ENCODE data around the gene ZFP62. TPM values are rescaled to one million over a fixed set of nuclear protein-coding genes. Genes with fewer than 3 reads are reported as not detected.
A peak's percentile ranks its signal among the peaks of the same experiment; 100 is the strongest.

ZFP62 gene
- total RNA-seq, 4 donors from 2014 or later: 19.1 to 34.9 (median 21.4) TPM

GRCh38 chr5:180810959-180811622 lies 50.0 kb downstream of the ZFP62 start:
- H3K4me3 ChIP-seq: peak overlapping the region; percentile 53 to 65
- H3K9me3 ChIP-seq: no peaks in the 10 kb centered on the region
- no peaks in the 10 kb centered on the region for H3K27me3 ChIP-seq
- H3K27ac ChIP-seq: peak overlapping the region; percentile 94 to 99 (median 96)
- no peak for ATAC-seq
- WGBS, 2 donors (ENCODE audit: low coverage in 1 of 2): 19 to 24% methylated on average over 7 to 10 of the region's 30 CpGs
- no peak for TF ChIP-seq POLR2A (IDR thresholded peaks at IDR 0.05)
- TF ChIP-seq POLR2AphosphoS5 (IDR thresholded peaks at IDR 0.05): no peak
- TF ChIP-seq CTCF (IDR thresholded peaks at IDR 0.05): no peak
- TF ChIP-seq EP300 (IDR thresholded peaks at IDR 0.05): no peak
- peaks cover 5 to 49% (median 40%) of the 10 kb centered on the region in 3 donors for H3K4me1 ChIP-seq
- H3K36me3 ChIP-seq: no peaks in the 10 kb centered on the region

GRCh38 chr5:180810210-180810958 lies 50.7 kb downstream of the ZFP62 start:
- 0% methylated on average over 5 to 7 of the region's 66 CpGs for WGBS, 2 donors (ENCODE audit: low coverage in 1 of 2)
- TF ChIP-seq POLR2AphosphoS5 (IDR thresholded peaks at IDR 0.05) (peak; percentile 61), POLR2A (IDR thresholded peaks at IDR 0.05) (peak; percentile 31 to 33), CTCF (IDR thresholded peaks at IDR 0.05) (no peak), EP300 (IDR thresholded peaks at IDR 0.05) (no peak)
- peak overlapping the region; percentile 94 to 99 (median 96) for H3K27ac ChIP-seq

GRCh38 chr5:180809403-180810209 lies 51.5 kb downstream of the ZFP62 start:
- Histone ChIP-seq H3K36me3 (no peaks in the 10 kb centered on the region), H3K4me3 (peak overlapping the region; percentile 53 to 65), H3K9me3 (no peaks in the 10 kb centered on the region), H3K4me1 (peaks cover 5 to 60% (median 41%) of the 10 kb centered on the region in 3 donors), H3K27me3 (no peaks in the 10 kb centered on the region), H3K27ac (peak overlapping the region; percentile 94 to 99 (median 96))
- WGBS, 2 donors (ENCODE audit: low coverage in 1 of 2): 4 to 9% methylated on average over 13 to 25 of the region's 40 CpGs
- peak; percentile 92 for ATAC-seq
- no peak for TF ChIP-seq EP300 (IDR thresholded peaks at IDR 0.05)
- no peak for TF ChIP-seq CTCF (IDR thresholded peaks at IDR 0.05)
- peak; percentile 63 for TF ChIP-seq POLR2AphosphoS5 (IDR thresholded peaks at IDR 0.05)
- TF ChIP-seq POLR2A (IDR thresholded peaks at IDR 0.05): no peak

More at GRCh38 chr5:180810210-180810958, 50.7 kb downstream of the ZFP62 start:
- Histone ChIP-seq H3K9me3 (no peaks in the 10 kb centered on the region), H3K4me1 (peaks cover 5 to 52% (median 41%) of the 10 kb centered on the region in 3 donors), H3K4me3 (peak overlapping the region; percentile 53 to 65), H3K36me3 (no peaks in the 10 kb centered on the region), H3K27me3 (no peaks in the 10 kb centered on the region)
- peak; percentile 94 for ATAC-seq

- Histone ChIP-seq H3K36me3 (no peaks in the 10 kb centered on the region), H3K9me3 (no peaks in the 10 kb centered on the region), H3K27ac (peak overlapping the region in 3 of 4 donors; percentile 94 to 99 (median 97)), H3K27me3 (no peaks in the 10 kb centered on the region), H3K4me1 (peaks cover 5 to 71% (median 51%) of the 10 kb centered on the region in 3 donors), H3K4me3 (peak overlapping the region; percentile 53 to 65)
- no peak for ATAC-seq
- TF ChIP-seq CTCF (IDR thresholded peaks at IDR 0.05) (no peak), EP300 (IDR thresholded peaks at IDR 0.05) (no peak), POLR2A (IDR thresholded peaks at IDR 0.05) (no peak)
- 74 to 83% methylated on average over 4 to 5 of the region's 5 CpGs for WGBS, 2 donors (ENCODE audit: low coverage in 1 of 2)
Observed at GRCh38 chr5:180808461-180809000, 52.5 kb downstream of the ZFP62 start.

Measured in gastroesophageal sphincter (tissue), 4 donors.